ENCODE measurements around the gene SEPTIN3. TPM values are rescaled to one million over a fixed set of nuclear protein-coding genes. Genes with fewer than 3 reads are reported as not detected.
"Not testable (repeated sequence)": the region's sequence is repeated elsewhere in the genome, so short reads cannot be mapped to it uniquely, and the experiment has no call there.

Gene SEPTIN3
- total and polyA plus RNA-seq, 2 experiments from 2014 or later, result 2.9 to 3.9 TPM

- no peak for DNase-seq (ENCODE audit: low read depth in 1 of 2, low spot score in 1 of 2)
- TF ChIP-seq CTCF (IDR thresholded peaks at IDR 0.05; ENCODE audit: low read depth, low read length), result no peak
- Histone ChIP-seq H3K36me3 (no peaks in the 10 kb centered on the region), H3K4me3 (peak overlapping the region; percentile 50), H3K27me3 (no peaks in the 10 kb centered on the region), H3K9me3 (ENCODE audit: low read depth) (no peaks in the 10 kb centered on the region), H3K4me1 (ENCODE audit: low read depth) (peaks cover 4% of the 10 kb centered on the region), H3K27ac (no peak overlapping the region)
Observed at GRCh38 chr22:41947424-41948080, 21.7 kb upstream of the SEPTIN3 start.

- Histone ChIP-seq H3K27me3 (no peaks in the 10 kb centered on the region), H3K4me3 (no peak overlapping the region), H3K9me3 (ENCODE audit: low read depth) (no peaks in the 10 kb centered on the region), H3K36me3 (no peaks in the 10 kb centered on the region), H3K27ac (no peak overlapping the region), H3K4me1 (ENCODE audit: low read depth) (peaks cover 4% of the 10 kb centered on the region)
- DNase-seq (ENCODE audit: low read depth in 1 of 2, low spot score in 1 of 2), result no peak
- no peak for TF ChIP-seq CTCF (IDR thresholded peaks at IDR 0.05; ENCODE audit: low read depth, low read length)
Observed at GRCh38 chr22:41948142-41948541, 21.1 kb upstream of the SEPTIN3 start.

- not testable (repeated sequence) for H3K27ac ChIP-seq; H3K4me3 ChIP-seq; H3K27me3 ChIP-seq; H3K4me1 ChIP-seq (ENCODE audit: low read depth); H3K9me3 ChIP-seq (ENCODE audit: low read depth); H3K36me3 ChIP-seq; DNase-seq (ENCODE audit: low read depth in 1 of 2, low spot score in 1 of 2)
Observed at GRCh38 chr22:41948928-41949296, 20.3 kb upstream of the SEPTIN3 start.

- H3K9me3 ChIP-seq (ENCODE audit: low read depth), result no peaks in the 10 kb centered on the region
- DNase-seq (ENCODE audit: low read depth in 1 of 2, low spot score in 1 of 2), result no peak
- H3K4me1 ChIP-seq (ENCODE audit: low read depth), result peaks cover 4% of the 10 kb centered on the region
- no peak overlapping the region for H3K27ac ChIP-seq
- no peaks in the 10 kb centered on the region for H3K36me3 ChIP-seq
- H3K27me3 ChIP-seq, result no peaks in the 10 kb centered on the region
- H3K4me3 ChIP-seq, result no peak overlapping the region
- no peak for TF ChIP-seq CTCF (IDR thresholded peaks at IDR 0.05; ENCODE audit: low read depth, low read length)
Observed at GRCh38 chr22:41949297-41949965, 19.8 kb upstream of the SEPTIN3 start.

- H3K27ac ChIP-seq, result no peak within 1 kb of the TSS
- no peaks in the 10 kb centered on the region for H3K9me3 ChIP-seq (ENCODE audit: low read depth)
- H3K4me1 ChIP-seq (ENCODE audit: low read depth), result no peaks in the 10 kb centered on the region
- no peaks in the 10 kb centered on the region for H3K36me3 ChIP-seq
- H3K27me3 ChIP-seq, result no peaks in the 10 kb centered on the region
- no peak within 1 kb of the TSS for H3K4me3 ChIP-seq
- no peak for TF ChIP-seq CTCF (IDR thresholded peaks at IDR 0.05; ENCODE audit: low read depth, low read length)
- DNase-seq (ENCODE audit: low read depth in 1 of 2, low spot score in 1 of 2), result peak; percentile 24 to 64
Observed at GRCh38 chr22:41951898-41952474, 17.3 kb upstream of the SEPTIN3 start, which contains the start of gene SMIM45. Gene SMIM45, plus strand, starts transcription at chr22:41952150.

- H3K9me3 ChIP-seq (ENCODE audit: low read depth), result no peaks in the 10 kb centered on the region
- no peaks in the 10 kb centered on the region for H3K4me1 ChIP-seq (ENCODE audit: low read depth)
- no peak overlapping the region for H3K27ac ChIP-seq
- H3K36me3 ChIP-seq, result no peaks in the 10 kb centered on the region
- H3K4me3 ChIP-seq, result no peak overlapping the region
- no peak for DNase-seq (ENCODE audit: low read depth in 1 of 2, low spot score in 1 of 2)
- H3K27me3 ChIP-seq, result no peaks in the 10 kb centered on the region
- TF ChIP-seq CTCF (IDR thresholded peaks at IDR 0.05; ENCODE audit: low read depth, low read length), result no peak
Observed at GRCh38 chr22:41952713-41953112, 16.5 kb upstream of the SEPTIN3 start.

Data from cardiac muscle cell (in vitro differentiated cells and primary cell).